Neuron (in vitro differentiated cells): ENCODE results near the gene NPTN.
"Not testable (repeated sequence)": the region's sequence is repeated elsewhere in the genome, so short reads cannot be mapped to it uniquely, and the experiment has no call there.

Source experiments
- H2AFZ ChIP-seq: one replicate; pipeline ENCODE4 v1.6.1; 2013; ENCODE audit warnings: low read depth, mild to moderate bottlenecking, inconsistent platforms, low read length, moderate library complexity
- H3K27me3 ChIP-seq: one replicate; pipeline ENCODE4 v1.6.1; 2013; ENCODE audit warnings: low read length; ENCODE audit not compliant: insufficient read depth
- H3K36me3 ChIP-seq: one replicate; pipeline ENCODE4 v1.6.1; 2013; ENCODE audit warnings: low read length; ENCODE audit not compliant: insufficient read depth
- H3K4me1 ChIP-seq: one replicate; pipeline ENCODE4 v1.6.1; 2013; ENCODE audit warnings: low read length; ENCODE audit not compliant: insufficient read depth
- H3K4me3 ChIP-seq: 2 replicates; pipeline ENCODE4 v1.5.1; 2013; ENCODE audit warnings: mild to moderate bottlenecking, low read length, moderate library complexity
- H3K9me3 ChIP-seq: one replicate; pipeline ENCODE4 v1.6.1; 2013; ENCODE audit warnings: low read length

The NPTN gene

DNA sequence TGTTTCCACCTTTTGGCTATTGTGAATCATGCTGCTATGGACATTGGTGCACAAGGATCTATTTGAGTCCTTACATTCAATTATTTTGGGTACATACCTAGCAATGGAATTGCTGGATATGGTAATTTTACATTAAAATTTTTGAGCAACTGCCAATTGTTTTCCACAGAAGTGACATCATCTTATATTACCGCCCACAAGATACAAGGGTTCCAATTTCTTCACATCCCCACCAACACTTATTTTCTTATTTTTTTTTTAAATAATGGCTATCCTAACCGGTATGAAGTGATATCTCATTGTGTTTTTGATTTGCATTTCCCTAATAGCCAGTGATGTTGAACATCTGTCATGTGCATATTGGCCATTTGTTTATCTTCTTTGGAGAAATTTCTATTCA lies 22.5 kb upstream of the NPTN start:
- Histone ChIP-seq H3K9me3 (no peaks in the 10 kb centered on the region), H3K4me3 (no peak overlapping the region), H3K4me1 (no peaks in the 10 kb centered on the region), H3K36me3 (no peaks in the 10 kb centered on the region), H2AFZ (no peak overlapping the region), H3K27me3 (peaks cover 4% of the 10 kb centered on the region)

DNA sequence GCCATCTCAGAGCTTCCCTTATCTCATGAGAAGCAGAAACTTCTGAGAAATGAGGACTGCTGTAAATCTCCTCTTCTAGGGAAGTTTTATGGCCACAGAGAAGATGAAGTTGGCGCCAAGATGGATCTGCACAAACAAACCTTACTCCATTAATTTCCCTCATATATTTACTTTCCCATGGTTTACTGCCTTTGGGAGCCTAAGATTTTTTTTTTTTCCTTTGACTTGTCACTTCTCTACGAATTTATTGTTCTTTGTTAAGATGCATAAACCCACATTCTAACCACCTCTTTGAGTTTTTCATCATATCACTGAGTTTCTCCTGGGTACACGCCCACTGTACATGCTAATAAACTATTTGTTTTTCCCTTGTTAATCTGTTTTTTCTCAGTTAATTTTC lies 21.5 kb upstream of the NPTN start:
- Histone ChIP-seq H3K4me1 (no peaks in the 10 kb centered on the region), H3K4me3 (no peak overlapping the region), H3K36me3 (no peaks in the 10 kb centered on the region), H3K27me3 (peaks cover under 1% of the 10 kb centered on the region), H2AFZ (no peak overlapping the region), H3K9me3 (no peaks in the 10 kb centered on the region)

DNA sequence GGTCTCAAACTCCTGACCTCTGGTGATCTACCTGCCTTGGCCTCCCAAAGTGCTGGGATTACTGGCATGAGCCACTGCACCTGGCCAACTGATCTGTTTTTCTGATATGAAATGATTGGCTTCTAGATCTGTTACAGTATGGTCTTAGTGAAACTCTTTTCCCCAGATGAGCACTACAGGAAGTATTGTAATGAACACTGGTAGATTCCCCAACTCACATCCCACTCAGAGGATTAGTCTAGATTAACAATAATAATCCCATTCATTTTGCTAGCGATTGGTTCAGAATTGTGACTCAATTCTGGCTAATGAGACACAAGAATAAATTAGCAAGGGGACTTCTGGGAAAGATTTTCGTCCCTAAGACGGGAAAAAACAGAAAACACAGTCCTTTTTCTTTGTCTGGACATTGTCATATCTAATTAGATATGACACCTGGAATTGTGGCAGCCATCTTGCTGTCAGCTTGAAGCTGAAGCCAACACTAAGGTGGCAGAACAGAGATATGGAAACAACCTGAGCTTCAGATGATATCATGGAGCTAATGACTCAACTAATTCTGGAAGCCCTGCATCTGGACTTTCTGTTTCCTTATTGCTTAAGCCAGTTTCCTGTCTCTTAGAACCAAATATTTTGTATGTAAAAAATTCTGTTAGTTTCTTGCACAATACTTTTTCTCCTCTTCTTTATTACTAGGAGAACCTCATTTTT lies 17.4 kb upstream of the NPTN start:
- Histone ChIP-seq H3K36me3 (no peaks in the 10 kb centered on the region), H2AFZ (no peak overlapping the region), H3K4me3 (no peak overlapping the region), H3K27me3 (peaks cover 7% of the 10 kb centered on the region), H3K4me1 (no peaks in the 10 kb centered on the region), H3K9me3 (no peaks in the 10 kb centered on the region)

DNA sequence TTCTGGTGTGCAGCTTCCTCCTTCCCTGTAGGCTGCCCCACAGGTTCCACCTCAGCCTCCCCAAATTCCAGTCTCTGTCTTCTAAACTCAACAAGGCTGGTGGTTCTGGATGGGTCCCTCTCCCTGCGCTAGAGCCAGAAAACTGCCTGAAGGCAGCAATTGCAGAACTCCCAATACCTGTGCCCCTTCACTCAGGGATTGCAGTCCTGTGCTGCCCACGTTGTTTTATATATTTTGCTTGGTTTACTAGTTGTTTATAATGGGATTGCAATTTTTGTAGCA lies 14.8 kb upstream of the NPTN start:
- Histone ChIP-seq H3K27me3 (peaks cover 11% of the 10 kb centered on the region), H2AFZ (no peak overlapping the region), H3K4me3 (no peak overlapping the region), H3K36me3 (no peaks in the 10 kb centered on the region), H3K4me1 (no peaks in the 10 kb centered on the region), H3K9me3 (no peaks in the 10 kb centered on the region)

DNA sequence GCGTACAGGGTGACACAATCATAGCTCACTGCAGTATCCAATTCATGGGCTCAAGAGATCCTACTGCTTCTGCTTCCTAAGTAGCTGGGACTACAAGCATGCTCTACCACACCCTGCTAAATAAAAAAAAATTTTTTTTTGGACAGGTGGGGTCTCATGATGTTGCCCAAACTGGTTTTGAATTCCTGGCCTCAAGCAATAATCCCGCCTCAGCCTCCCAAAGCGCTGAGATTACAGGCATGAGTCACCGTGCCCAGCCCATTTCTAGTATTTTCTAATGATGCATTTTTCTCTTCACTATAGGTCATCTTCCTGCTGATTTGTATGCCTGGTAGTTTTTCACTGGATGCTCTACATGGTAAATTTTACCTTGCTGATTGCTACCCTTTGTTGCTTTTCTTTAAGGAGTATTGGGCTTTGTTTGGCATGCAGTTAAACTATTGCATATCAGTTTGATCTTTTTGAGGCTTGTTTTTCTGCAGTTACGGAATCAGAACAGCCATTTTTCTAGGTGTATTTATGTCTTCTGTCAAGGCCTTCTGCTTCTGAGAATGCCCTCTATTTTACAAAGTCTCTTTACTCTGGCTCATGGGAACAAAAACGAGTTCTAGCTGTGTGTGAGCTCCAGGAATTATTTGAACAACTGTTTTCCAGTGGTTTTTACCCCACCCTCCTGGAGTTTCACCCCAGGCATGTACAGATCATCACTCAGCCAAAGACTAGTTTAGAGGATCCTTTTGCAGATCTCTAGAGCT lies 14.2 kb upstream of the NPTN start:
- Histone ChIP-seq H3K27me3 (peaks cover 16% of the 10 kb centered on the region), H3K4me3 (no peak overlapping the region), H3K36me3 (no peaks in the 10 kb centered on the region), H2AFZ (no peak overlapping the region), H3K9me3 (no peaks in the 10 kb centered on the region), H3K4me1 (no peaks in the 10 kb centered on the region)

DNA sequence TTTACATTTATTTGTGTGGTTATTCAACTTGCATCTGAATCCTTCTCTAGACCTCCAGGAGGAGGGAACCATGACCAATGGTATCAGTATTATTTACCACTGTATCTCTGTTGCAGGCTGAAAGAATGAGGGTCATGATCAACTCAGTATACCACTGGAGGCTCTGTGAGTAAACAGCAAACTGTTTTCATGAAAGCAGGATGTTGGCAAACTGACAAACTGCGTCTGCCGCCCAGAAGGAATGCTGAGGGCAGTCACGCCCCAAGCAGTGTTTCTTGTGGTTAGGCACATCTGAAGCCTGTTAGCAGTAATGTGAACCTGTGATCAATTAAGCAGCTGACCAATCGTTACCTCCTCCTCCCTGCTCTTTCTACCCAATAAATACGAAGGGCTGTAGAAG lies 6.3 kb upstream of the NPTN start:
- H3K4me1 ChIP-seq, H3K9me3 ChIP-seq, H3K36me3 ChIP-seq, H2AFZ ChIP-seq, H3K4me3 ChIP-seq: not testable (repeated sequence)
- peaks cover 13% of the 10 kb centered on the region for H3K27me3 ChIP-seq

DNA sequence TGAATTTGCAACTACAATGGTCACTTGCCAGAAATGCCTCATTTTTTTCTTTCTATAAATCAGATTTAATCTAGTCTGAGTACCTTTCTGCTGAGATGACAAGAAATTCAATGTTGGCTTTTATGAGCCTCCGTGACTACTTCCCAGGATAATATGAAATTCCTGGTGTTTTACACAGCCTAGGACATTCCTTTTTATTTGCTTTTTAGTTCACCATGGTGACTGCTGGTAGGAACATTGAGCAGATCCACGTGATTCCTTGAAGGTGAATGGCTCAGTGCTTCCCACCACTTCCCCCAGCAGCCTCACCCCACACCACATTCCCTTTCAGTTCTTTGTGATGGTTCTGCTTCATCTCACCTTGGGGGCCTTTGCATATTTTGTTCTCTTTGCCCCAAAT lies 4.3 kb upstream of the NPTN start:
- Histone ChIP-seq H3K9me3 (peaks cover 2% of the 10 kb centered on the region), H3K4me3 (no peak overlapping the region), H3K4me1 (peaks cover 4% of the 10 kb centered on the region), H2AFZ (no peak overlapping the region), H3K27me3 (peaks cover 5% of the 10 kb centered on the region), H3K36me3 (no peaks in the 10 kb centered on the region)

DNA sequence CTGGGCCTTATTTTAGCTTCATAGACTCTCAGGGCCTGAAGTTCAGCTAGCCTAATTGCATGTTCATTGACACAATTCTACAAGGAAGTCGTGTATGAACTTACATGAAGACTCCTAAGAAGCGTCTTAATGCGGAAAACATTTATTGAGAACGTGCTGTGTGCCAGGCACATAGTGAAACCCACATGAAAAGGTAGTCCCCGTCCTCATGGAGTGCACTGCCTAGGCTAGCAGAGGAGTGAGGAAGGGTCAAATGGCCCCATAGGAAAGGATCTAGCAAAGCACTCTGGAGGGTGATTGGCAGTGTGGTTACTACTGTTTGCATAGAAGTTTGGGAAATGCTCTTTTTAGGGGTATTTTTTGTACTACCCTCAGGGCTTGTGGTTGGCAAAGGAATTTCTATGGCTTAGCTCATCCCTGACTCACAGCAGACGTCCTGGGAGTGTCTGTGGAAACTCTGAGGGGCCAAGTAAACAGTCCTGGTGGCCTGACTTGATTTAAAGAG lies 854 bp upstream of the NPTN start:
- peaks cover 31% of the 10 kb centered on the region for H3K4me1 ChIP-seq
- H2AFZ ChIP-seq = no peak overlapping the region
- peak overlapping the region; percentile 84 for H3K4me3 ChIP-seq
- H3K36me3 ChIP-seq = no peaks in the 10 kb centered on the region
- no peaks in the 10 kb centered on the region for H3K9me3 ChIP-seq
- no peaks in the 10 kb centered on the region for H3K27me3 ChIP-seq

DNA sequence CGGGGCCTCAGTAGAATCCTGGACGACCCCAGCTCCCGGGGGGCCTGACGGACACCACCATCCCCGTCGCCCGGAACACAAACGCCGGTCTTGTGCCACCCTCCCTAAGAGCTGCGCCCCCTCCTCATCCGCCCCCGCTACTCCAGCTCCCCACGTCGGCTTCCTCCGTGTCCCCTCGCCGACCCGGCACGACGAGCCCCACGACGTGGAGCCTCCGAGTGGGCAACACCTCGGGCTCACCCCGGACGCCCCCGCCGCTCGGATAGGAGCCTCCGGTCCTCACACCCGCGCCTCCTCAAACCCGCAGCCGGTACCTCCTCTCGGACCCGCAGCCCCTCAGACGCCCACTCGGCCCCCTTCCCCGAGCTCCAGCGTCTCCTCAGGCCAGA lies 525 bp downstream of the NPTN start:
- H2AFZ ChIP-seq = peak overlapping the region; percentile 56
- H3K9me3 ChIP-seq = no peaks in the 10 kb centered on the region
- no peaks in the 10 kb centered on the region for H3K27me3 ChIP-seq
- H3K4me3 ChIP-seq = peak overlapping the region; percentile 84
- H3K4me1 ChIP-seq = peaks cover 36% of the 10 kb centered on the region
- H3K36me3 ChIP-seq = no peaks in the 10 kb centered on the region

DNA sequence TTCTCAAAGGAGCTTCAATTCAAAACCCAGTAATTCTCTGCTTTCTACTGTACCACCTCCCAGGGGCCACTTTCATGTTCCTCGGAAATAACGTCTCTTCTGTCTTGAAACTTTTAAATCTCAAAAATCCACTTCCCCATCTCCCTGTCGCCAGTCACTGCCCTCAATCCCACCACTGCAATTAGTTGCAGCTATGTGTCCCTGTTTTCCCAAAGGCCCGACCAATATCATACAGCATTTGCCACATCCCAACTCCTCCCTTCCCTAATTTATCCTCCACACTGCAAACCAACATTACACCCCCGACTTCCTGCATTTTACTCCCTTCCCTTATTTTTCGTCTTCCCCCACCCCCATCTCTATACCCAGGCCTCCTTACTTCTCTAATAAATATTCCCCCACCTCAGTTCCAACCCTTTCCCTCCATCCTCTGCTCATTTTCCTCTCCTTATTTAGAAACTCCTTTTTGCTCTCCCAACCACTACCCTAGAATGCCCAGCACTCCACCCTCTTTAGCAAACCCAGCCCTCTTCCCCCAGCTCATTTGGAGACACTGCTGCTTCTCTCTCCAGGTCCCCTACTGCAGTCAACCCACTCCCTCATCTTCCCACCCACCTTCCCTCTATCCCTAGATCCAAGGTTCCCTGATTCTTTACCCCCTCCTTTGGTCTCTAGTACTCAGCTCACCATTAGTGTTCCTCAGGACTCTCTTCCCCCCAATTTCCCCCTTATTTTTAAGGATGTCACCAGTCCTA lies 1.1 kb downstream of the NPTN start:
- peak overlapping the region; percentile 56 for H2AFZ ChIP-seq
- peaks cover 33% of the 10 kb centered on the region for H3K4me1 ChIP-seq
- H3K9me3 ChIP-seq = no peaks in the 10 kb centered on the region
- no peaks in the 10 kb centered on the region for H3K27me3 ChIP-seq
- peak overlapping the region; percentile 84 for H3K4me3 ChIP-seq
- no peaks in the 10 kb centered on the region for H3K36me3 ChIP-seq

DNA sequence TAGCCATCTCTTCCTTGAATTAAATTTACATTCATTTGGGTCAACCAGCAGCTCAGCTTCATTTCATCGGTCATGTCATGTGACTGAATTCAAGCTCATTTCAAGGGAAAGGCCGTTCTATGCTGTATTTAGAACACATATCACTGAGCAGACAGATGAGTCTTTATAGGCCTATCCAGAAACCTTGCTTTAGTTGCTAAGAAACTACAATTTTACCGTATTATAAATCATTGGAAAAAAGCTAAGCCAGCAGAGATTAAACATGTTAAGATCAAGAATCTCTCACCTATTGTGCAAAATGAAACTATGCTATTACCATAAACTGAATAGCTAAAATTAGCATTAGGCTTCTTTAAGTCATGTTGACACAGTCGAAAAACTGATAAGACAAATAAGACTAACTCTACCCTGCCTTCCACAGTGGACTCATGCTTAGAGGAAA lies 2.2 kb downstream of the NPTN start:
- Histone ChIP-seq H3K27me3 (no peaks in the 10 kb centered on the region), H3K4me1 (peaks cover 33% of the 10 kb centered on the region), H3K36me3 (no peaks in the 10 kb centered on the region), H2AFZ (no peak overlapping the region), H3K4me3 (peak overlapping the region; percentile 84), H3K9me3 (no peaks in the 10 kb centered on the region)

DNA sequence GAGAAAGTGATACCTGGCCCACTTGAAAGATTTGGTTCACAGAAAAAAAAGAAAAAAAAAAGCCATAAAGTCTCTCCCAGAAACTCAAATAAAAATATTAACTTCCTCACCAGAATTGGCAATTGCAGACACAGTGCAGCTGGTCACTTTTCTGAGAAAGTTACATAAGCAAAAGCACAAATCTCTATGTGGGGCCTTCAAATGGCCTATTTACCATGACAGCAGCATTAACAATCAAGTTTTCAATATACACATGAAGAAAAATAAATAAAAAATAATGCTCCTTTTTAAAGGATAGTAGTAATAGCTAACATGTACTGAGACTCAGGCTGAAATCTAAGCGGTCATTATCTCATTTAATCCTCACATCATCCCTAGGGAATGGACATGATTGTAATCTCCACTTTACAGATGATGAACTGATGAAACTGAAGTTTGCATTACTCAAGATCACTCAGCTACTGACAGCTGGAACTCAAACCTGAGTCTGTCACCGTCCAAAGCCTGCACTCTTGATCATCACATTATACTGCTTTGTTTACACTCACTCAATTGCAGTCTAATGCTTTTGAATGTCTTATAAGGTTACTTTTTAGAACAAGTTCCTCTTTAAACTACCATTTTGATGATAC lies 3.3 kb downstream of the NPTN start:
- Histone ChIP-seq H3K36me3 (no peaks in the 10 kb centered on the region), H3K9me3 (no peaks in the 10 kb centered on the region), H3K4me1 (peaks cover 33% of the 10 kb centered on the region), H3K4me3 (no peak overlapping the region), H2AFZ (no peak overlapping the region), H3K27me3 (no peaks in the 10 kb centered on the region)
